Measurements from ENCODE around the gene RNF135. TPM values are rescaled to one million over a fixed set of nuclear protein-coding genes. Genes with fewer than 3 reads are reported as not detected.

The RNF135 gene
- total RNA-seq, 4 donors from 2014 or later = 18.4 to 31.4 (median 24.5) TPM

DNA sequence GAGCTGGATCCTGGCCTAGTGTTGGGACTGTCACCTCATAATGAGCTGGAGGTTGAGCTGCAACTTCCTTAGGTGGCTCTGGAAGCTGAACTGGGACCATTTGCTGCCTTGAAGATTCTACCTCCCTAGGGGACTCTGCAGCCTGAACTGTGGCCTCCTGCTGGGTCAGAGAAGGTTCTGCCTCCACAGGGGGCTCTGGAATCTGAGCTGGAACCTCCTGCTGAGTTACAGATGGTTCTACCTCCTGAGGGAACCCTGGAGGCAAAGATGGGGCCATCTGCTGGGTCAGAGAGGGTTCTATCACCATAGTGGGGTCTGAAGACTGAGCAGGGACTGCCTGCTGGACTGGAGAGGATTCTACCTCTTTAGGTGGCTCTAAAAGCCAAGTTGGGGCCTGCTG, 77.3 kb downstream of the RNF135 start:
- no peak overlapping the region for H3K27ac ChIP-seq
- TF ChIP-seq, protein P1, sequence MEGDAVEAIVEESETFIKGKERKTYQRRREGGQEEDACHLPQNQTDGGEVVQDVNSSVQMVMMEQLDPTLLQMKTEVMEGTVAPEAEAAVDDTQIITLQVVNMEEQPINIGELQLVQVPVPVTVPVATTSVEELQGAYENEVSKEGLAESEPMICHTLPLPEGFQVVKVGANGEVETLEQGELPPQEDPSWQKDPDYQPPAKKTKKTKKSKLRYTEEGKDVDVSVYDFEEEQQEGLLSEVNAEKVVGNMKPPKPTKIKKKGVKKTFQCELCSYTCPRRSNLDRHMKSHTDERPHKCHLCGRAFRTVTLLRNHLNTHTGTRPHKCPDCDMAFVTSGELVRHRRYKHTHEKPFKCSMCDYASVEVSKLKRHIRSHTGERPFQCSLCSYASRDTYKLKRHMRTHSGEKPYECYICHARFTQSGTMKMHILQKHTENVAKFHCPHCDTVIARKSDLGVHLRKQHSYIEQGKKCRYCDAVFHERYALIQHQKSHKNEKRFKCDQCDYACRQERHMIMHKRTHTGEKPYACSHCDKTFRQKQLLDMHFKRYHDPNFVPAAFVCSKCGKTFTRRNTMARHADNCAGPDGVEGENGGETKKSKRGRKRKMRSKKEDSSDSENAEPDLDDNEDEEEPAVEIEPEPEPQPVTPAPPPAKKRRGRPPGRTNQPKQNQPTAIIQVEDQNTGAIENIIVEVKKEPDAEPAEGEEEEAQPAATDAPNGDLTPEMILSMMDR (IDR thresholded peaks at IDR 0.05) = no peak
- TF ChIP-seq POLR2A (IDR thresholded peaks at IDR 0.05) = no peak
- no peaks in the 10 kb centered on the region for H3K36me3 ChIP-seq
- H3K9me3 ChIP-seq = no peaks in the 10 kb centered on the region
- H3K4me3 ChIP-seq = no peak overlapping the region
- no peak for DNase-seq
- no peaks in the 10 kb centered on the region for H3K27me3 ChIP-seq
- H3K4me1 ChIP-seq = no peaks in the 10 kb centered on the region

DNA sequence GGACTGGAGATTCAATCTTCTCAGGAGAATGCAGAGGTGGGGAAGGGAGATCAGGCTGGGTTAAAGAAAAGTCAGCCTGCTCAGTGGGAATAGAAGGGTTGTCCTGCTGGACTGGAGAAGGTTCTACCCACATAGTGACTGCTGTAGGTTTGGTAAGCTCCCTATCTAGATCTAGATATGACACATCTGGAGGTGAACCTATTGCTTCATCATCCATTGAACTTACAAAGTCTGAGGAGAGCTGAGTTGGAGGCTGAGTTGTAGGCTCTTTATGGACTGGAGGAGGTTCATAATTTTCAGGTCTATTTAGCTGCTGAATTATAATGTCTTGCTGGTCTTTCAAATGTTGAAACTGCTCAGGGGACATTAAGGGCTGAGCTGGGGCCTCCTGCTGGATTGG, 77.9 kb downstream of the RNF135 start:
- no peaks in the 10 kb centered on the region for H3K9me3 ChIP-seq
- no peak for TF ChIP-seq POLR2A (IDR thresholded peaks at IDR 0.05)
- TF ChIP-seq, protein P1 (IDR thresholded peaks at IDR 0.05) = no peak
- H3K27me3 ChIP-seq = no peaks in the 10 kb centered on the region
- H3K36me3 ChIP-seq = no peaks in the 10 kb centered on the region
- no peak overlapping the region for H3K27ac ChIP-seq
- DNase-seq = no peak
- H3K4me1 ChIP-seq = no peaks in the 10 kb centered on the region
- H3K4me3 ChIP-seq = no peak overlapping the region

Small RNA genes lying within 50 kb of the gene (small RNA-seq; reads per million reads assigned to genes)
- gene AC138207.3 (0 reads per million in 2 donors), gene RN7SL138P (0 reads per million in 2 donors)

Other genes with a start within 250 kb of the RNF135 start
- 10 to 100 TPM in 3 of 4 donors, 1 to 10 TPM in 1; 7.9 to 45.4 (median 19.7) TPM for gene CRLF3, start 146.3 kb upstream of the RNF135 start, total RNA-seq
- gene ATAD5, start 139.1 kb upstream of the RNF135 start, total RNA-seq = 10 to 100 TPM in 1 of 4 donors, 1 to 10 TPM in 3; 2.3 to 14.0 (median 2.6) TPM
- gene TEFM, start 64.8 kb upstream of the RNF135 start, total RNA-seq = 10 to 100 TPM in 2 of 4 donors, 1 to 10 TPM in 2; 7.4 to 25.9 (median 11.5) TPM
- 10 to 100 TPM in 3 of 4 donors, 1 to 10 TPM in 1; 1.6 to 32.2 (median 13.6) TPM for gene ADAP2, start 49.1 kb upstream of the RNF135 start, total RNA-seq
- 100 to 1,000 TPM in 2 of 4 donors, 10 to 100 TPM in 2; 66.8 to 106 (median 95.6) TPM for gene NF1, start 123.9 kb downstream of the RNF135 start, total RNA-seq

Measured in Peyer's patch (tissue), 4 donors.